Osteocyte (in vitro differentiated cells): ENCODE data around the gene LAMTOR1. TPM values are rescaled to one million over a fixed set of nuclear protein-coding genes. Genes with fewer than 3 reads are reported as not detected.

ENCODE experiments used
- DNase-seq: peaks from one replicate; pipeline ENCODE4 v3.0.0; 2021; ENCODE audit warnings: mixed read lengths; ENCODE audit not compliant: unreplicated experiment; ENCODE audit errors: extremely low spot score
- H3K27ac Mint-ChIP-seq: one replicate; pipeline ENCODE4 v1.8.0; 2021; ENCODE audit warnings: mild to moderate bottlenecking, mixed read lengths; ENCODE audit not compliant: unreplicated experiment
- H3K27me3 Mint-ChIP-seq: one replicate; pipeline ENCODE4 v1.8.0; 2021; ENCODE audit warnings: mixed read lengths; ENCODE audit not compliant: unreplicated experiment
- H3K36me3 Mint-ChIP-seq: one replicate; pipeline ENCODE4 v1.8.0; 2021; ENCODE audit warnings: mixed read lengths; ENCODE audit not compliant: unreplicated experiment
- H3K4me1 Mint-ChIP-seq: one replicate; pipeline ENCODE4 v1.8.0; 2021; ENCODE audit warnings: mixed read lengths; ENCODE audit not compliant: unreplicated experiment
- H3K4me3 Mint-ChIP-seq: one replicate; pipeline ENCODE4 v1.8.0; 2021; ENCODE audit warnings: mild to moderate bottlenecking, moderate library complexity, mixed read lengths; ENCODE audit not compliant: unreplicated experiment
- H3K9me3 Mint-ChIP-seq: one replicate; pipeline ENCODE4 v1.8.0; 2021; ENCODE audit warnings: mixed read lengths; ENCODE audit not compliant: unreplicated experiment
- total RNA-seq: library from RNA; stranded (reverse); gene quantifications from 2 replicates; pipeline ENCODE4 v1.2.1, GENCODE V29; 2021
- TF ChIP-seq, protein P1 (sequence below): fragments of 200-600 bp; sonication (generic); IDR thresholded peaks from 2 replicates; pipeline ENCODE4 v1.5.0; 2021; ENCODE audit warnings: antibody characterized with exemption, mild to moderate bottlenecking, moderate library complexity

LAMTOR1 gene
- total RNA-seq, 1 donor from 2014 or later = 96.8 TPM

GRCh38 chr11:72069200-72069599, 33.9 kb downstream of the LAMTOR1 start:
- Mint-ChIP-seq H3K27ac (peak overlapping the region; percentile 83), H3K4me3 (no peak overlapping the region), H3K4me1 (peaks cover 44% of the 10 kb centered on the region), H3K36me3 (peaks cover 7% of the 10 kb centered on the region), H3K9me3 (no peaks in the 10 kb centered on the region), H3K27me3 (no peaks in the 10 kb centered on the region)
- TF ChIP-seq, protein P1, sequence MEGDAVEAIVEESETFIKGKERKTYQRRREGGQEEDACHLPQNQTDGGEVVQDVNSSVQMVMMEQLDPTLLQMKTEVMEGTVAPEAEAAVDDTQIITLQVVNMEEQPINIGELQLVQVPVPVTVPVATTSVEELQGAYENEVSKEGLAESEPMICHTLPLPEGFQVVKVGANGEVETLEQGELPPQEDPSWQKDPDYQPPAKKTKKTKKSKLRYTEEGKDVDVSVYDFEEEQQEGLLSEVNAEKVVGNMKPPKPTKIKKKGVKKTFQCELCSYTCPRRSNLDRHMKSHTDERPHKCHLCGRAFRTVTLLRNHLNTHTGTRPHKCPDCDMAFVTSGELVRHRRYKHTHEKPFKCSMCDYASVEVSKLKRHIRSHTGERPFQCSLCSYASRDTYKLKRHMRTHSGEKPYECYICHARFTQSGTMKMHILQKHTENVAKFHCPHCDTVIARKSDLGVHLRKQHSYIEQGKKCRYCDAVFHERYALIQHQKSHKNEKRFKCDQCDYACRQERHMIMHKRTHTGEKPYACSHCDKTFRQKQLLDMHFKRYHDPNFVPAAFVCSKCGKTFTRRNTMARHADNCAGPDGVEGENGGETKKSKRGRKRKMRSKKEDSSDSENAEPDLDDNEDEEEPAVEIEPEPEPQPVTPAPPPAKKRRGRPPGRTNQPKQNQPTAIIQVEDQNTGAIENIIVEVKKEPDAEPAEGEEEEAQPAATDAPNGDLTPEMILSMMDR = no peak
- DNase-seq = no peak

GRCh38 chr11:72067676-72068075, 35.4 kb downstream of the LAMTOR1 start:
- Mint-ChIP-seq H3K36me3 (peaks cover 7% of the 10 kb centered on the region), H3K27me3 (no peaks in the 10 kb centered on the region), H3K9me3 (no peaks in the 10 kb centered on the region), H3K27ac (no peak overlapping the region), H3K4me1 (peaks cover 39% of the 10 kb centered on the region), H3K4me3 (no peak overlapping the region)
- TF ChIP-seq, protein P1 = no peak
- DNase-seq = no peak

GRCh38 chr11:72067266-72067665, 35.8 kb downstream of the LAMTOR1 start:
- Mint-ChIP-seq H3K4me1 (peaks cover 35% of the 10 kb centered on the region), H3K9me3 (no peaks in the 10 kb centered on the region), H3K36me3 (peaks cover 7% of the 10 kb centered on the region), H3K27ac (no peak overlapping the region), H3K27me3 (no peaks in the 10 kb centered on the region), H3K4me3 (no peak overlapping the region)
- DNase-seq = no peak
- TF ChIP-seq, protein P1 = no peak

GRCh38 chr11:72066855-72067254, 36.2 kb downstream of the LAMTOR1 start:
- no peak for DNase-seq
- peaks cover 7% of the 10 kb centered on the region for H3K36me3 Mint-ChIP-seq
- peaks cover 31% of the 10 kb centered on the region for H3K4me1 Mint-ChIP-seq
- H3K9me3 Mint-ChIP-seq = no peaks in the 10 kb centered on the region
- H3K27ac Mint-ChIP-seq = no peak overlapping the region
- no peak overlapping the region for H3K4me3 Mint-ChIP-seq
- TF ChIP-seq, protein P1 = no peak
- H3K27me3 Mint-ChIP-seq = no peaks in the 10 kb centered on the region

DNA sequence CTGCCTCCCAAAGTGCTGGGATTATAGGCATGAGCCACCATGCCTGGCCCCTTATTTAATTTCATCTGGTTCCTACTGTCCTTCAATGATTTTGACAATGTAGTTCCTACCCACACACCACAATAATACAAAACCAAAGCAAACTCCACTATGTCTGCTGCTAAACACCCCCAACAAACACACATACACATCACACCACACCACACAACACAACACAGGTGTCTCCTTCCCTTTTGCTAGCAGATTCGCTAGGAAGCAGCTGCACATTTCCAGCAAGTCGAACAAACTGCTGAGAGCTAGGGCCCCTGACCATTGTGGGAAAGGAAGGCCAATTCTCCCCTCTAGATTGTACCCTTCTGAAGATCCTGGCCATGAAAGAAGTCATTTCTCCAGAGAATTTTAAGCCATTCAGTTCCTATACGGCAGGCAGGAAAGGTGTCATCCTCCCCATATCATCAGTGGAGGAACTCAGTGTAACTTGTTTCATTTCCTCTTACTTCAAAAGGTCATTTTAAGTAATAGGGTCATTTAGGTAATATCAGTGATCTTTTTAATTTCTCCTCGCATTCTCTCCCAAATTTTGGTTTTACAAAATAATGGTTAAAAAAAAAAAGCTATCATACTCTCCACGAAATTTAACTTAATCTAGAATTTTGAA, 41.2 kb downstream of the LAMTOR1 start:
- H3K27me3 Mint-ChIP-seq = no peaks in the 10 kb centered on the region
- H3K4me3 Mint-ChIP-seq = no peak overlapping the region
- TF ChIP-seq, protein P1 = no peak
- no peak for DNase-seq
- H3K4me1 Mint-ChIP-seq = peaks cover 9% of the 10 kb centered on the region
- no peak overlapping the region for H3K27ac Mint-ChIP-seq
- no peaks in the 10 kb centered on the region for H3K36me3 Mint-ChIP-seq
- no peaks in the 10 kb centered on the region for H3K9me3 Mint-ChIP-seq
